Transverse colon (tissue), 3 donors: ENCODE results near the gene AGAP1.

Source experiments
- CTCF ChIP-seq, 5 experiments: fragments of 200-600 bp in 3 of 5; fragments of 450-650 bp in 2 of 5; sonication (generic) in 3 of 5; IDR thresholded peaks; 1 replicate in 2 of 5; 2 replicates in 3 of 5; pipeline ENCODE4 v1.5.1; 2016 to 2017; ENCODE audit warnings: antibody characterized with exemption in 5 of 5, inconsistent platforms in 3 of 5, mild to moderate bottlenecking in 2 of 5, moderate library complexity in 1 of 5
- EP300 ChIP-seq: sonication (generic); formaldehyde crosslinking; IDR thresholded peaks from one replicate; pipeline ENCODE4 v1.6.1; 2017; ENCODE audit warnings: antibody characterized with exemption, low read depth
- POLR2A ChIP-seq: fragments of 450-650 bp; IDR thresholded peaks from one replicate; pipeline ENCODE4 v1.6.1; 2016; ENCODE audit warnings: antibody characterized with exemption, mild to moderate bottlenecking, moderate library complexity

DNA sequence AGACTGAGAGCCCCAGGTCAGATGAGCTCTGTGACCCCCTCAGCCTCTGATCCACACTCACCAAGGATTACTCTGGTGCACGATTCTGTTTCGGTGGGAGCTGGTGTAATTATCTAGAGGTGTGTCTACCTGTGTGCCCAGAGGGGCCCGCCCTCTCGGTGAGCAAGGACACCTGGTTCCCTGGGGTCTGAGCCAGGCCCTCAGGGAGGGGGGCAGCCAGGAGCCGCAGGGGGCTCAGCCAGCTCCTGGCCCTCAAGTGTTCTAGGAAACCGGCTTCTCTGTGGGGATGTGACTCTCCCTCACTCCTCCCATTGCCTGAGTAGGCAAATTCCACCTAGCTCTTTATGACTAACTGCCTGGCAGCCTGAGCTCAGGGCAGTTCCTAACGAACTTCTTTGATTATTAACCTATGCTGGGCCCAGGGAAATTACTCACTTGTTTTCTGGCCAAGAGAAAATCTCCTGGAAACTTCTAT lies 17.4 kb downstream of the AGAP1 start:
- TF ChIP-seq EP300 (peak; percentile 78), POLR2A (peak; percentile 47), CTCF (IDR thresholded peaks at IDR 0.05) (no peak)
